Activated CD8-positive, alpha-beta T cell treated with anti-CD3 and anti-CD28 coated beads for 36 hours (primary cell): Measurements from ENCODE around the gene YIPF1. TPM values are rescaled to one million over a fixed set of nuclear protein-coding genes. Genes with fewer than 3 reads are reported as not detected.
"Not testable (repeated sequence)": the region's sequence is repeated elsewhere in the genome, so short reads cannot be mapped to it uniquely, and the experiment has no call there.

ENCODE experiments used
- ATAC-seq: fragments of 200-7000 bp; cut with Tn5 transposase; one replicate; pipeline ENCODE4 v1.10.0; 2021; ENCODE audit warnings: mild to moderate bottlenecking, moderate library complexity
- CTCF ChIA-PET: fragments of 350-600 bp; sonication (Branson Sonifier 250); formaldehyde crosslinking; loops from one replicate; lab custom pipeline; 2021; ENCODE audit warnings: antibody characterized with exemption; lab: Charles Lee
- POLR2A ChIA-PET: fragments of 350-600 bp; sonication (Branson Sonifier 250); formaldehyde crosslinking; loops from one replicate; lab custom pipeline; 2021; ENCODE audit warnings: antibody characterized with exemption; lab: Charles Lee
- DNase-seq: peaks from one replicate; pipeline ENCODE4 v3.0.0-alpha.2; 2020
- H3K27ac Mint-ChIP-seq: one replicate; pipeline ENCODE4 v1.8.0; 2021; ENCODE audit warnings: mild to moderate bottlenecking, mixed read lengths
- H3K27me3 Mint-ChIP-seq: one replicate; pipeline ENCODE4 v1.8.0; 2021; ENCODE audit warnings: mixed read lengths
- H3K36me3 Mint-ChIP-seq: one replicate; pipeline ENCODE4 v1.8.0; 2021; ENCODE audit warnings: low read depth, mixed read lengths
- H3K4me1 Mint-ChIP-seq: one replicate; pipeline ENCODE4 v1.8.0; 2021; ENCODE audit warnings: low read depth, mixed read lengths
- H3K4me3 Mint-ChIP-seq: one replicate; pipeline ENCODE4 v1.8.0; 2021; ENCODE audit warnings: mild to moderate bottlenecking, moderate library complexity, mixed read lengths
- H3K9me3 Mint-ChIP-seq: one replicate; pipeline ENCODE4 v1.8.0; 2021; ENCODE audit warnings: mixed read lengths
- intact Hi-C: fragments of 100-400 bp; cut with micrococcal nuclease; formaldehyde crosslinking; loops from one replicate; pipeline ENCODE4 v1.10.0; 2022
- total RNA-seq, 2 experiments: library from RNA; stranded (reverse); gene quantifications; one replicate each; pipeline ENCODE4 v1.2.3, GENCODE V29; 2021
- TF ChIP-seq, protein P1 (sequence below): fragments of 200-600 bp; IDR thresholded peaks from one replicate; pipeline ENCODE4 v1.8.0; 2022; ENCODE audit warnings: antibody characterized with exemption, mild to moderate bottlenecking

Gene YIPF1
- total RNA-seq, 2 experiments from 2014 or later = 13.2 to 15.6 TPM

DNA sequence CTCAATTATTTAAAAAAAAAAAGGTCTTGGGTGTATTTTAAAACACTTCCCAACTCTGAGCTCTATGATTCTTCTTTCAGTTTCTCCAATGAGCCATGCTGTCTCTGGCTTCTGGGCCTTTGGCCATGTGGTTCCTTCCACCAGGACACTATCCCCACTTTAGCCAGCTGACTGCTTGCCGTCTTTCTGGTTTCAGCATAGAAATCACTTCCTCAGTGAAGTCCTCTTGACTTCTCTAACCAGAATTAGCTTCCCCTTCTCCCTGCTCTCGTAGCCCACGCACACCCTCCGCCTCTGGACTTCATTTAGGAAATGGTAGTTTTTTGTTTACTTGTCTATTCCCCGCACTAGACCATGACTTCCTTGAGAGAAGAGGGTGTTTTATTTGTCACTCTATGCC lies 3.3 kb upstream of the YIPF1 start:
- Mint-ChIP-seq H3K27me3 (peaks cover 6% of the 10 kb centered on the region), H3K27ac (no peak overlapping the region), H3K4me1 (peaks cover 28% of the 10 kb centered on the region), H3K4me3 (no peak overlapping the region), H3K36me3 (no peaks in the 10 kb centered on the region), H3K9me3 (no peaks in the 10 kb centered on the region)
- TF ChIP-seq, protein P1, sequence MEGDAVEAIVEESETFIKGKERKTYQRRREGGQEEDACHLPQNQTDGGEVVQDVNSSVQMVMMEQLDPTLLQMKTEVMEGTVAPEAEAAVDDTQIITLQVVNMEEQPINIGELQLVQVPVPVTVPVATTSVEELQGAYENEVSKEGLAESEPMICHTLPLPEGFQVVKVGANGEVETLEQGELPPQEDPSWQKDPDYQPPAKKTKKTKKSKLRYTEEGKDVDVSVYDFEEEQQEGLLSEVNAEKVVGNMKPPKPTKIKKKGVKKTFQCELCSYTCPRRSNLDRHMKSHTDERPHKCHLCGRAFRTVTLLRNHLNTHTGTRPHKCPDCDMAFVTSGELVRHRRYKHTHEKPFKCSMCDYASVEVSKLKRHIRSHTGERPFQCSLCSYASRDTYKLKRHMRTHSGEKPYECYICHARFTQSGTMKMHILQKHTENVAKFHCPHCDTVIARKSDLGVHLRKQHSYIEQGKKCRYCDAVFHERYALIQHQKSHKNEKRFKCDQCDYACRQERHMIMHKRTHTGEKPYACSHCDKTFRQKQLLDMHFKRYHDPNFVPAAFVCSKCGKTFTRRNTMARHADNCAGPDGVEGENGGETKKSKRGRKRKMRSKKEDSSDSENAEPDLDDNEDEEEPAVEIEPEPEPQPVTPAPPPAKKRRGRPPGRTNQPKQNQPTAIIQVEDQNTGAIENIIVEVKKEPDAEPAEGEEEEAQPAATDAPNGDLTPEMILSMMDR = no peak
- intact Hi-C loops = loop anchor here (5.0 kb wide), 1 partner anchor 49 kb away; no protein-coding TSS in a partner anchor
- ATAC-seq = no peak
- POLR2A ChIA-PET = interaction anchor here (0.9 kb wide), 1 partner anchor 52 kb away, joined by 5 read pairs; the partner anchor contains the start of gene IFT25
- CTCF ChIA-PET = interaction anchor here (0.6 to 1.3 kb wide), 4 partner anchors 14 to 646 kb away, joined by 3 to 5 read pairs (median 4); partner anchors contain the start of genes IFT25 and LRRC42
- DNase-seq = no peak

DNA sequence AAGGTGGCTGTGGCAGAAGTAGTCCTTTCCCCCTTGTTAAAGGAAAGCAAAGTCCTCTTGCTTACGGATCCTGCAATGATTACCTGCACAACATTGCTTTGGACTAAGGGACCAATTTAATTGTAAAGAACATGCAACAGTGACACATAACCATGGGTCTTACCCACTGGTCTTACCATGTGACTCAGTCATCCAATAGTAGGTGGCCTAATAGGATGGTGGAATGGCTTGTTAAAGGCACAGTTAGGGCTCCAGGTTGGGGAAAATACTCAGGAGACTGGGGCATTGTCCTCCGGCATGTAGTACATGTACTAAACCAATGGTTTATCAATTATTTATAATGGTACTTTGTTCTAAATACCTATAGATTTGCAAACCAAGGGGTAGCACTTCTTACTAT lies 2.1 kb upstream of the YIPF1 start:
- intact Hi-C loops = loop anchor here (5.0 kb wide), 1 partner anchor 51 kb away; no protein-coding TSS in a partner anchor
- ChIA-PET POLR2A (no interaction called here), CTCF (no interaction called here)
- H3K4me3 Mint-ChIP-seq = no peak overlapping the region
- ATAC-seq = no peak
- H3K27me3 Mint-ChIP-seq = peaks cover 6% of the 10 kb centered on the region
- TF ChIP-seq, protein P1 = no peak
- peaks cover 34% of the 10 kb centered on the region for H3K4me1 Mint-ChIP-seq
- no peaks in the 10 kb centered on the region for H3K9me3 Mint-ChIP-seq
- DNase-seq = no peak
- peaks cover 3% of the 10 kb centered on the region for H3K36me3 Mint-ChIP-seq
- no peak overlapping the region for H3K27ac Mint-ChIP-seq

DNA sequence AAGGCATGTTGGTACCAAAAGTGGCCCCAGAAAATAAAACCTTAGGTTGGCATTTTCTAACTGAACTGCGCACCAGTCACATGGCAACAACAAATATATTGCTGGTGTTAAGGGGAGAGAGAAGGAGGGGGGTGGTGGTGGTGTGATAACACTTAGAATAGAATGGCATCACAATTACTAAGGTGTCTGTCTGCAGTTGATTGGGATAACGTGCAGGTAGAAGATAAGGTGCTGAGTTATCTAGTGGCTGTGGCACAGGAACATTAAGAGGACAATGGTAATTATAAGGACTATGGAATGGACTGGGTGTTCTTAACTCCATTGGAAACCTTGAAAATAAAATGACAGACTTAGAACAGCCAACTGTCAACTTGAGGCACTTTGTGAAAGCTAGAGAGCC lies 1.4 kb upstream of the YIPF1 start:
- H3K27me3 Mint-ChIP-seq = peaks cover 6% of the 10 kb centered on the region
- H3K27ac Mint-ChIP-seq = peak overlapping the region; percentile 99
- POLR2A ChIA-PET = interaction anchor here (1.3 kb wide), 1 partner anchor 13 kb away, joined by 6 read pairs; no protein-coding TSS in a partner anchor

DNA sequence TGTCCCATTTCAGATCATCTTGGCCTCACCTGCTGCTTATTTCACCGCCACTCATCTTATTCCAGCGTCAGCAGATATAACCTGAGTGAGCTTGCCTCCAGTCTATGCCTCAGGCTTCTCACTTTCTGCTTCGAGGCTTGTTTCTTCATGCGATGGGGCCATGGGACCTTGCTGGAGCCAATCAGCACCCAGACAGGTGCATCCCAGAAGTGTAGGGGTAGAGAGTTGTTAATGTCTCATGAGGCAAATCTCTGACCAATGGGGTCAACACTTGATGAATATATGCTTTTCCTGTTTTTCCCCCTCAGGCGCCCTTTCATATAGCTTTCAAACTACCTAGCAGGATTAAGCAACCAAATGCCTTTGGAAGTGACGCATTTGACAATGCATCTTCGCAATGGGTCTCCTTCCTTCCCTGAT lies 935 bp upstream of the YIPF1 start:
- ATAC-seq (peak; percentile 12), DNase-seq (peak; percentile 42)
- ChIA-PET POLR2A (interaction anchor here (0.7 to 2.1 kb wide), 7 partner anchors 13 to 96 kb away, joined by 3 to 11 read pairs (median 4); partner anchors contain the start of genes IFT25, LRRC42 and NDC1), CTCF (interaction anchor here (1.0 to 4.4 kb wide), 5 partner anchors 12 to 69 kb away, joined by 3 to 19 read pairs (median 4); partner anchors contain the start of gene IFT25)
- H3K4me1 Mint-ChIP-seq = peaks cover 36% of the 10 kb centered on the region
- TF ChIP-seq, protein P1 = no peak
- no peaks in the 10 kb centered on the region for H3K9me3 Mint-ChIP-seq
- intact Hi-C loops = loop anchor here (5.0 kb wide), 1 partner anchor 52 kb away; no protein-coding TSS in a partner anchor
- peaks cover 5% of the 10 kb centered on the region for H3K36me3 Mint-ChIP-seq
- peaks cover 3% of the 10 kb centered on the region for H3K27me3 Mint-ChIP-seq
- peak overlapping the region; percentile 99 for H3K27ac Mint-ChIP-seq
- H3K4me3 Mint-ChIP-seq = peak overlapping the region; percentile 96

More for the DNA sequence above, 1.4 kb upstream of the YIPF1 start:
- H3K4me1 Mint-ChIP-seq = peaks cover 36% of the 10 kb centered on the region
- ATAC-seq (no peak), DNase-seq (no peak)
- TF ChIP-seq, protein P1 = no peak
- CTCF ChIA-PET = interaction anchor here (1.0 to 4.4 kb wide), 4 partner anchors 12 to 69 kb away, joined by 3 to 19 read pairs (median 6); partner anchors contain the start of gene IFT25
- intact Hi-C loops = loop anchor here (5.0 kb wide), 1 partner anchor 51 kb away; no protein-coding TSS in a partner anchor
- H3K36me3 Mint-ChIP-seq = peaks cover 5% of the 10 kb centered on the region
- no peaks in the 10 kb centered on the region for H3K9me3 Mint-ChIP-seq
- peak overlapping the region; percentile 96 for H3K4me3 Mint-ChIP-seq

DNA sequence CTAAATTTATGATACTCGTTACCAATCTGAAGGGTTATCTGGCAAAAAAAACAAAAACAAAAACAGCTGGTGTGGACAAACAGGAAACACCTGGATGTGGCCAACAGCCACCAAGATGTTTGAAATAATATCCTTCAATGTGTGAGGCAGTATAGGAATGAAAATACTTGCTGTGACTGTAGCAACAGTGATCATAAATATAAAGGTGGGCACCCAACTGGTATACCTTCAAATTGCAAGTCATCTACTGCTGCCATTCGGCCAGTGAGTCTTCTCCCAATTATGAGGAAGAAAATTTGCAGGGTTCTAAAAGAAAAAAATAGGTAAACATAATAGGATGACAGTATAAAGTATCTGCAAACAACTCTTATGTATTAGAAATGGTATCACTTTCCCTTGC lies 916 bp downstream of the YIPF1 start:
- H3K4me3 Mint-ChIP-seq = peak overlapping the region; percentile 96
- H3K27me3 Mint-ChIP-seq = no peaks in the 10 kb centered on the region
- H3K27ac Mint-ChIP-seq = peak overlapping the region; percentile 99
- peaks cover 5% of the 10 kb centered on the region for H3K36me3 Mint-ChIP-seq
- no peaks in the 10 kb centered on the region for H3K9me3 Mint-ChIP-seq
- intact Hi-C loops = loop anchor here (5.0 kb wide), 1 partner anchor 164 kb away; the partner anchor contains the start of genes TCEANC2 and TMEM59
- ATAC-seq (no peak), DNase-seq (no peak)
- H3K4me1 Mint-ChIP-seq = peaks cover 36% of the 10 kb centered on the region
- TF ChIP-seq, protein P1 = no peak
- CTCF ChIA-PET = interaction anchor here (4.4 kb wide), 1 partner anchor 10 kb away, joined by 19 read pairs; no protein-coding TSS in a partner anchor
- POLR2A ChIA-PET = interaction anchor here (1.6 to 2.1 kb wide), 3 partner anchors 57 to 71 kb away, joined by 3 to 11 read pairs (median 7); partner anchors contain the start of genes IFT25 and LRRC42

DNA sequence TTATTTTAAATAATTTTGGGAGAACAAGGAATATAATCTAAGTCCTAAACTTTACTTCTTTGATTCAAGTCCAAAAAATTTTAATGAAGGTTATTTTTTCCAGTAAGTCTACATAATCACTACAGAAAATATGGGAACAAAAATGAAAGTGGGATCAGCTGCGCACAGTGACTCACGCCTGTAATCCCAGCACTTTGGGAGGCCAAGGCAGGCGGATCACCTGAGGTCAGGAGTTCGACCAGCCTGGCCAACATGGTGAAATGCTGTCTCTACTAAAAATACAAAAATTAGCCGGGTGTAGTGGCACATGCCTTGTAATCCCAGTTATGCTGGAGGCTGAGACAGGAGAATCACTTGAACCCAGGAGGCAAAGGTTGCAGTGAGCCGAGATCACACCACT lies 6.0 kb downstream of the YIPF1 start:
- H3K27ac Mint-ChIP-seq, DNase-seq, POLR2A ChIA-PET, intact Hi-C loops, H3K9me3 Mint-ChIP-seq, H3K27me3 Mint-ChIP-seq, H3K4me3 Mint-ChIP-seq, ATAC-seq: not testable (repeated sequence)
- Mint-ChIP-seq H3K4me1 (peaks cover 14% of the 10 kb centered on the region), H3K36me3 (peaks cover 24% of the 10 kb centered on the region)
- CTCF ChIA-PET = interaction anchor here (1.8 to 8.7 kb wide), 4 partner anchors 13 to 72 kb away, joined by 3 to 78 read pairs (median 8); no protein-coding TSS in a partner anchor

DNA sequence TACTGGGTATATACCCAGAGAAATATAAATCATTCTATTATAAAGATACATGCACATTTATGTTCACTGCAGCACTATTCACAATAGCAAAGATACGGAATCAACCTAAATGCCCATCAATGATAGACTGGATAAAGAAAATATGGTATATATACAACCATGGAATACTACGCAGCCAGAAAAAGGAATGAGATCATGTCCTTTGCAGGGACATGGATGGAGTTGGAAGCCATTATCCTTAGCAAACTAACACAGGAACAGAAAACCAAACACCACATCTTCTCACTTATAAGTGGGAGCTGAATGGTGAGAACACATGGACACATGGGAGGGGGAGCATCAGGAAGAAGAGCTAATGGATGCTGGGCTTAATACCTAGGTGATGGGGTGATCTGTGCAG lies 7.7 kb downstream of the YIPF1 start:
- ATAC-seq, H3K9me3 Mint-ChIP-seq, H3K27ac Mint-ChIP-seq, H3K27me3 Mint-ChIP-seq, H3K4me1 Mint-ChIP-seq, H3K4me3 Mint-ChIP-seq, intact Hi-C loops, DNase-seq: not testable (repeated sequence)
- CTCF ChIA-PET = interaction anchor here (1.0 to 8.7 kb wide), 6 partner anchors 11 to 78 kb away, joined by 3 to 78 read pairs (median 5); no protein-coding TSS in a partner anchor
- peaks cover 30% of the 10 kb centered on the region for H3K36me3 Mint-ChIP-seq
- POLR2A ChIA-PET = interaction anchor here (0.7 to 0.9 kb wide), 2 partner anchors 10 to 171 kb away, joined by 3 to 4 read pairs; partner anchors contain the start of gene TMEM59
